Progenitor cell of endocrine pancreas (in vitro differentiated cells): ENCODE measurements around the gene ATG101. TPM values are rescaled to one million over a fixed set of nuclear protein-coding genes. Genes with fewer than 3 reads are reported as not detected.

ENCODE experiments used
- DNase-seq: peaks from one replicate; pipeline ENCODE4 v3.0.0; 2021; ENCODE audit warnings: low spot score; ENCODE audit not compliant: unreplicated experiment
- H3K27ac Mint-ChIP-seq: 2 replicates; pipeline ENCODE4 v1.8.0; 2021; ENCODE audit warnings: mild to moderate bottlenecking, moderate library complexity, mixed read lengths
- H3K27me3 Mint-ChIP-seq: 2 replicates; pipeline ENCODE4 v1.8.0; 2021; ENCODE audit warnings: mixed read lengths
- H3K36me3 Mint-ChIP-seq: 2 replicates; pipeline ENCODE4 v1.8.0; 2022; ENCODE audit warnings: mixed read lengths; ENCODE audit not compliant: insufficient read depth
- H3K4me1 Mint-ChIP-seq: 2 replicates; pipeline ENCODE4 v1.8.0; 2021; ENCODE audit warnings: low read depth, mixed read lengths
- H3K4me3 Mint-ChIP-seq: 2 replicates; pipeline ENCODE4 v1.8.0; 2021; ENCODE audit warnings: low read depth, mild to moderate bottlenecking, moderate library complexity, mixed read lengths
- H3K9me3 Mint-ChIP-seq: 2 replicates; pipeline ENCODE4 v1.8.0; 2021; ENCODE audit warnings: low read depth, mixed read lengths
- total RNA-seq: library from RNA; stranded (reverse); gene quantifications from 2 replicates; pipeline ENCODE4 v1.2.1, GENCODE V29; 2021
- TF ChIP-seq, protein P1 (sequence below): fragments of 200-600 bp; sonication (generic); IDR thresholded peaks from one replicate; pipeline ENCODE4 v1.5.0; 2021; ENCODE audit warnings: antibody characterized with exemption, mild to moderate bottlenecking; ENCODE audit not compliant: unreplicated experiment

The ATG101 gene
- total RNA-seq, 1 donor from 2014 or later: 23.5 TPM

- H3K4me3 Mint-ChIP-seq: no peak overlapping the region
- no peak overlapping the region for H3K27ac Mint-ChIP-seq
- TF ChIP-seq, protein P1, sequence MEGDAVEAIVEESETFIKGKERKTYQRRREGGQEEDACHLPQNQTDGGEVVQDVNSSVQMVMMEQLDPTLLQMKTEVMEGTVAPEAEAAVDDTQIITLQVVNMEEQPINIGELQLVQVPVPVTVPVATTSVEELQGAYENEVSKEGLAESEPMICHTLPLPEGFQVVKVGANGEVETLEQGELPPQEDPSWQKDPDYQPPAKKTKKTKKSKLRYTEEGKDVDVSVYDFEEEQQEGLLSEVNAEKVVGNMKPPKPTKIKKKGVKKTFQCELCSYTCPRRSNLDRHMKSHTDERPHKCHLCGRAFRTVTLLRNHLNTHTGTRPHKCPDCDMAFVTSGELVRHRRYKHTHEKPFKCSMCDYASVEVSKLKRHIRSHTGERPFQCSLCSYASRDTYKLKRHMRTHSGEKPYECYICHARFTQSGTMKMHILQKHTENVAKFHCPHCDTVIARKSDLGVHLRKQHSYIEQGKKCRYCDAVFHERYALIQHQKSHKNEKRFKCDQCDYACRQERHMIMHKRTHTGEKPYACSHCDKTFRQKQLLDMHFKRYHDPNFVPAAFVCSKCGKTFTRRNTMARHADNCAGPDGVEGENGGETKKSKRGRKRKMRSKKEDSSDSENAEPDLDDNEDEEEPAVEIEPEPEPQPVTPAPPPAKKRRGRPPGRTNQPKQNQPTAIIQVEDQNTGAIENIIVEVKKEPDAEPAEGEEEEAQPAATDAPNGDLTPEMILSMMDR: no peak
- H3K27me3 Mint-ChIP-seq: no peaks in the 10 kb centered on the region
- H3K9me3 Mint-ChIP-seq: no peaks in the 10 kb centered on the region
- H3K36me3 Mint-ChIP-seq: peaks cover under 1% of the 10 kb centered on the region
- H3K4me1 Mint-ChIP-seq: peaks cover 8% of the 10 kb centered on the region
- no peak for DNase-seq
Observed at GRCh38 chr12:52056801-52057637, 12.8 kb upstream of the ATG101 start.

GRCh38 chr12:52057638-52058576, 11.9 kb upstream of the ATG101 start:
- Mint-ChIP-seq H3K27ac (no peak overlapping the region), H3K9me3 (no peaks in the 10 kb centered on the region), H3K27me3 (no peaks in the 10 kb centered on the region), H3K4me3 (no peak overlapping the region), H3K4me1 (no peaks in the 10 kb centered on the region), H3K36me3 (no peaks in the 10 kb centered on the region)
- TF ChIP-seq, protein P1: no peak
- DNase-seq: no peak

DNA sequence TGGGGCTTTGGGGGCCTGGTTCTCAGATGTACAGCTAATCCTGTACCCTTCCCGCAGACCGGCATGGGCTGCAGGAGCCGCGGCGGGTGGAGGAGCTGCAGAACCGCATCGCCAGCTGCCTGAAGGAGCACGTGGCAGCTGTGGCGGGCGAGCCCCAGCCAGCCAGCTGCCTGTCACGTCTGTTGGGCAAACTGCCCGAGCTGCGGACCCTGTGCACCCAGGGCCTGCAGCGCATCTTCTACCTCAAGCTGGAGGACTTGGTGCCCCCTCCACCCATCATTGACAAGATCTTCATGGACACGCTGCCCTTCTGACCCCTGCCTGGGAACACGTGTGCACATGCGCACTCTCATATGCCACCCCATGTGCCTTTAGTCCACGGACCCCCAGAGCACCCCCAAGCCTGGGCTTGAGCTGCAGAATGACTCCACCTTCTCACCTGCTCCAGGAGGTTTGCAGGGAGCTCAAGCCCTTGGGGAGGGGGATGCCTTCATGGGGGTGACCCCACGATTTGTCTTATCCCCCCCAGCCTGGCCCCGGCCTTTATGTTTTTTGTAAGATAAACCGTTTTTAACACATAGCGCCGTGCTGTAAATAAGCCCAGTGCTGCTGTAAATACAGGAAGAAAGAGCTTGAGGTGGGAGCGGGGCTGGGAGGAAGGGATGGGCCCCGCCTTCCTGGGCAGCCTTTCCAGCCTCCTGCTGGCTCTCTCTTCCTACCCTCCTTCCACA, 11.0 kb upstream of the ATG101 start:
- Mint-ChIP-seq H3K9me3 (no peaks in the 10 kb centered on the region), H3K4me3 (no peak overlapping the region), H3K36me3 (no peaks in the 10 kb centered on the region), H3K27me3 (peaks cover 3% of the 10 kb centered on the region), H3K27ac (no peak overlapping the region), H3K4me1 (peaks cover 3% of the 10 kb centered on the region)
- TF ChIP-seq, protein P1: no peak
- no peak for DNase-seq

- Mint-ChIP-seq H3K4me1 (peaks cover 3% of the 10 kb centered on the region), H3K27ac (no peak overlapping the region), H3K9me3 (no peaks in the 10 kb centered on the region), H3K36me3 (no peaks in the 10 kb centered on the region), H3K27me3 (peaks cover 3% of the 10 kb centered on the region), H3K4me3 (no peak overlapping the region)
- no peak for DNase-seq
- TF ChIP-seq, protein P1: no peak
Observed at GRCh38 chr12:52059582-52060497, 9.9 kb upstream of the ATG101 start.
